ENCODE data around the gene CCDC73. TPM values are rescaled to one million over a fixed set of nuclear protein-coding genes. Genes with fewer than 3 reads are reported as not detected.

Gene CCDC73
- total RNA-seq, 1 experiment from 2014 or later: 0.04 TPM

DNA sequence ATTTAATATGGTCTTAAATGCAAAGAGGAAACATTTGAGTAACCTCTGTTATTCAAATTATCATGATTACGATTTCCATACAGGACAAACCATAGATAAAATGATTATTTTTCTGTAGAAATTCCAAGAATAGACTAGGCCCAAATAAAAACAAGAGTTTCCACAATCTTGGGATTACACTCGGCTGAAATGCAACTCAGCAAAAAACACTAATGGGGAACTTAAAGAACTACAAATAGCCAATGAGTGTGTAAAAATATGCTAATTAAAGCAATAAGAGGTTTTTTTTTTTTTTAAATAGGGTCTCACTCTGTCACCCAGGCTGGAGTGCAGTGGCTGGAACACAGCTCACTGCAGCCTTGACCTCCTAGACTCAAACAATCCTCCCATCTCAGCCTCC, 24.7 kb upstream of the CCDC73 start:
- H3K27me3 ChIP-seq (ENCODE audit: low read length): no peaks in the 10 kb centered on the region
- ChIA-PET POLR2A (ENCODE audit: unreplicated experiment) (no interaction called here), CTCF (no interaction called here)
- no peaks in the 10 kb centered on the region for H3K36me3 ChIP-seq (ENCODE audit: low read depth, low read length)
- TF ChIP-seq, protein P1, sequence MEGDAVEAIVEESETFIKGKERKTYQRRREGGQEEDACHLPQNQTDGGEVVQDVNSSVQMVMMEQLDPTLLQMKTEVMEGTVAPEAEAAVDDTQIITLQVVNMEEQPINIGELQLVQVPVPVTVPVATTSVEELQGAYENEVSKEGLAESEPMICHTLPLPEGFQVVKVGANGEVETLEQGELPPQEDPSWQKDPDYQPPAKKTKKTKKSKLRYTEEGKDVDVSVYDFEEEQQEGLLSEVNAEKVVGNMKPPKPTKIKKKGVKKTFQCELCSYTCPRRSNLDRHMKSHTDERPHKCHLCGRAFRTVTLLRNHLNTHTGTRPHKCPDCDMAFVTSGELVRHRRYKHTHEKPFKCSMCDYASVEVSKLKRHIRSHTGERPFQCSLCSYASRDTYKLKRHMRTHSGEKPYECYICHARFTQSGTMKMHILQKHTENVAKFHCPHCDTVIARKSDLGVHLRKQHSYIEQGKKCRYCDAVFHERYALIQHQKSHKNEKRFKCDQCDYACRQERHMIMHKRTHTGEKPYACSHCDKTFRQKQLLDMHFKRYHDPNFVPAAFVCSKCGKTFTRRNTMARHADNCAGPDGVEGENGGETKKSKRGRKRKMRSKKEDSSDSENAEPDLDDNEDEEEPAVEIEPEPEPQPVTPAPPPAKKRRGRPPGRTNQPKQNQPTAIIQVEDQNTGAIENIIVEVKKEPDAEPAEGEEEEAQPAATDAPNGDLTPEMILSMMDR (conservative IDR thresholded peaks at IDR 0.05; ENCODE audit: low read depth, low read length): no peak
- TF ChIP-seq EZH2 (IDR thresholded peaks at IDR 0.05; ENCODE audit: low read length, unreplicated experiment): no peak
- no peak for TF ChIP-seq EZH2phosphoT487 (IDR thresholded peaks at IDR 0.05; ENCODE audit: borderline replicate concordance, low read length)
- no peaks in the 10 kb centered on the region for H3K9me2 ChIP-seq (replicated peaks; ENCODE audit: low read length)
- ATAC-seq: no peak
- H3F3A ChIP-seq (ENCODE audit: low read length, unreplicated experiment): no peaks in the 10 kb centered on the region
- H3K4me1 ChIP-seq (ENCODE audit: insufficient read depth, low read length): peaks cover 43% of the 10 kb centered on the region
- no peak overlapping the region for H2AFZ ChIP-seq (ENCODE audit: low read length)
- no peak overlapping the region for H3K4me3 ChIP-seq (ENCODE audit: low read length)
- intact Hi-C loops (cut with micrococcal nuclease): no loop called here
- no peak overlapping the region for H3K9ac ChIP-seq (ENCODE audit: low read length)
- DNase-seq: no peak
- H4K20me1 ChIP-seq (ENCODE audit: low read length): no peaks in the 10 kb centered on the region
- H3K27ac ChIP-seq (ENCODE audit: low read length): no peak overlapping the region
- no peaks in the 10 kb centered on the region for H3K79me2 ChIP-seq (ENCODE audit: low read length)
- BruUV-seq (replicated peaks): no TSS peak
- H3K4me2 ChIP-seq (ENCODE audit: low read length): no peak overlapping the region
- no peaks in the 10 kb centered on the region for H3K9me3 ChIP-seq (ENCODE audit: low read length)

DNA sequence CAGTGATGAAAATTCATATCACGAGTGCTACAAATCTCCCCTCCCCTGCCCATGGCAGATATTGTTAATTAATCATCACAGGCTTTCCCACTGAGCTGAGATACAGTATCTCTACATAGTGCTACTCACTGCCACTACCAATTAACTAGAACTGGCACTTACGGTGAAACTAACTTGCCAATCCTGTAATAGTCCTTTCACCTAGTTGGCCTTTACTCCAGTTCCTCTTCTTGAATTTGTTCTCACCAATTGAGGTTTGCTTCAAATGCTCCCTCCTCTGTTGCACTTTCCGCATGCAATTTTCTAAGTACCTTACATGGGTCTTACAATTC, 23.4 kb upstream of the CCDC73 start:
- ATAC-seq (no peak; the same call in 1 of the 2 replicates), DNase-seq (no peak)
- BruUV-seq (replicated peaks): no TSS peak
- Histone ChIP-seq H3K79me2 (ENCODE audit: low read length) (no peaks in the 10 kb centered on the region), H3K9me2 (replicated peaks; ENCODE audit: low read length) (no peaks in the 10 kb centered on the region), H3K27me3 (ENCODE audit: low read length) (no peaks in the 10 kb centered on the region), H3K9me3 (ENCODE audit: low read length) (no peaks in the 10 kb centered on the region), H3K4me2 (ENCODE audit: low read length) (peak overlapping the region; percentile 62), H3K36me3 (ENCODE audit: low read depth, low read length) (no peaks in the 10 kb centered on the region), H3K27ac (ENCODE audit: low read length) (peak overlapping the region; percentile 78), H3K4me1 (ENCODE audit: insufficient read depth, low read length) (peaks cover 42% of the 10 kb centered on the region), H2AFZ (ENCODE audit: low read length) (peak overlapping the region; percentile 6; the same call in 1 of the 2 replicates), H3K4me3 (ENCODE audit: low read length) (peak overlapping the region; percentile 13; the same call in 1 of the 2 replicates), H4K20me1 (ENCODE audit: low read length) (no peaks in the 10 kb centered on the region), H3F3A (ENCODE audit: low read length, unreplicated experiment) (no peaks in the 10 kb centered on the region), H3K9ac (ENCODE audit: low read length) (peak overlapping the region; percentile 37)
- ChIA-PET POLR2A (ENCODE audit: unreplicated experiment) (no interaction called here), CTCF (no interaction called here)
- intact Hi-C loops (cut with micrococcal nuclease): no loop called here
- TF ChIP-seq, protein P1 (conservative IDR thresholded peaks at IDR 0.05; ENCODE audit: low read depth, low read length): no peak
- TF ChIP-seq EZH2 (IDR thresholded peaks at IDR 0.05; ENCODE audit: low read length, unreplicated experiment) (no peak), EZH2phosphoT487 (IDR thresholded peaks at IDR 0.05; ENCODE audit: borderline replicate concordance, low read length) (no peak)

DNA sequence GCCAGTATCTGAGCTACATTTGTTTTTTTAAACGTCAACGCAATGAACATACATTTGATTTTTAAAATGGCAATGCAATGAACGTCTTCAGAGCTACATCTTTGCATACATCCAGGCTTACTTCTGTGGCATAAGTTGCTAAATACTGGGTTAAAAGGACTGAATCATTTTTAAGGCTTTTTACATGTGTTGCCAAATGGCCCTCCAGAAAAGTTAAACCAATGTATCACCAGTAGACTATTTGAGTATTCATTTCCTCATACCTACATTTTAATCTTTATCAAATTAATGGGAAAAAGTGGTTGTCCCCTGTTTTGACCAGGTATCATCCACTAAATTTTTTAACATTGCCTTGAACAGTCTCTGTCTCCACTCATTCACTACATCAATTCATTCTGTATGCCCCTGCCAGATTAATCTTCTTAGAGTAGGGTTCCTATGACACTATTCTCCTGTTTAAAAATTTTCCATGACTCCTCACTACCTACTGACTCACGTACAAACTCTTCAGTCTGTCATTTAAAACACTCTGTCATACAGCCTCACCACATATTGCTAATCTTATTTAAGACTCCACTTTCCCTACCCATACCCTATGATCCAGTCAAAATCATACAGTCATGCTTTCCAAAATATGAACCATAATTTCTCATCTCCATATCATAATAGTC, 22.9 kb upstream of the CCDC73 start:
- Histone ChIP-seq H3F3A (ENCODE audit: low read length, unreplicated experiment) (no peaks in the 10 kb centered on the region), H4K20me1 (ENCODE audit: low read length) (no peaks in the 10 kb centered on the region), H3K9ac (ENCODE audit: low read length) (no peak overlapping the region; the same call in 1 of the 2 replicates), H3K4me2 (ENCODE audit: low read length) (peak overlapping the region; percentile 62), H3K9me3 (ENCODE audit: low read length) (no peaks in the 10 kb centered on the region), H3K27me3 (ENCODE audit: low read length) (no peaks in the 10 kb centered on the region), H3K27ac (ENCODE audit: low read length) (peak overlapping the region; percentile 78), H3K79me2 (ENCODE audit: low read length) (no peaks in the 10 kb centered on the region), H2AFZ (ENCODE audit: low read length) (peak overlapping the region; percentile 6; the same call in 1 of the 2 replicates), H3K4me1 (ENCODE audit: insufficient read depth, low read length) (peaks cover 37% of the 10 kb centered on the region), H3K9me2 (replicated peaks; ENCODE audit: low read length) (no peaks in the 10 kb centered on the region), H3K4me3 (ENCODE audit: low read length) (no peak overlapping the region), H3K36me3 (ENCODE audit: low read depth, low read length) (no peaks in the 10 kb centered on the region)
- intact Hi-C loops (cut with micrococcal nuclease): no loop called here
- TF ChIP-seq EZH2 (IDR thresholded peaks at IDR 0.05; ENCODE audit: low read length, unreplicated experiment) (no peak), EZH2phosphoT487 (IDR thresholded peaks at IDR 0.05; ENCODE audit: borderline replicate concordance, low read length) (no peak)
- TF ChIP-seq, protein P1 (conservative IDR thresholded peaks at IDR 0.05; ENCODE audit: low read depth, low read length): no peak
- POLR2A ChIA-PET (ENCODE audit: unreplicated experiment): no interaction called here
- DNase-seq (peak; percentile 73), ATAC-seq (peak; percentile 68)
- CTCF ChIA-PET: no interaction called here
- no TSS peak for BruUV-seq (replicated peaks)
